HepG2 (cell line): ENCODE measurements around the gene ABCC8. TPM values are rescaled to one million over a fixed set of nuclear protein-coding genes. Genes with fewer than 3 reads are reported as not detected.

ENCODE experiments used
- ATAC-seq: fragments of 200-7000 bp; cut with Tn5 transposase; 3 replicates; pipeline ENCODE4 v1.9.1; 2020; ENCODE audit warnings: mild to moderate bottlenecking, moderate library complexity
- BruUV-seq: library from RNA; stranded (reverse); fragments of 400-500 nt; replicated peaks from 2 replicates; lab custom pipeline; 2021; lab: Mats Ljungman, UMichigan
- CTCF ChIA-PET: fragments of 300-600 bp; formaldehyde crosslinking; extraction: SDS; loops from one replicate; lab custom pipeline; 2021; ENCODE audit warnings: low total read pairs, inconsistent platforms, low intra/inter-chr PET ratio; lab: Yijun Ruan, JAX
- POLR2A ChIA-PET: fragments of 350-600 bp; sonication (Branson Sonifier 250); formaldehyde crosslinking; loops from one replicate; lab custom pipeline; 2020; ENCODE audit warnings: antibody characterized with exemption, inconsistent platforms; lab: Yijun Ruan, JAX
- DNase-seq: peaks from one replicate; pipeline ENCODE4 v3.0.0-alpha.2; 2015; ENCODE audit warnings: low spot score
- FAIRE-seq: peaks from 3 replicates; lab custom pipeline; 2011; peaks lifted over from hg19 to GRCh38; lab: Jason Lieb, UNC
- H2AFZ ChIP-seq: one replicate; pipeline ENCODE4 v1.6.1; 2011; ENCODE audit warnings: low read length, inconsistent platforms
- H3K27ac ChIP-seq: fragments of 300-600 bp; 3 replicates; pipeline ENCODE4 v1.8.0; 2011; ENCODE audit warnings: mixed run types, mild to moderate bottlenecking, mixed read lengths, low read length, inconsistent platforms; ENCODE audit not compliant: insufficient read depth; ENCODE audit errors: extremely low read length
- H3K27me3 ChIP-seq, 2 experiments: fragments of 200-600 bp in 1 of 2; 2 replicates in 1 of 2; 3 replicates in 1 of 2; pipeline versions ENCODE4 v1.6.0 to v1.8.0; 2011; ENCODE audit warnings: low read length in 2 of 2, mild to moderate bottlenecking in 2 of 2, moderate library complexity in 2 of 2, inconsistent platforms in 1 of 2; ENCODE audit not compliant: insufficient read depth in 2 of 2, control insufficient read depth in 1 of 2
- H3K36me3 ChIP-seq, 2 experiments: fragments of 200-600 bp in 1 of 2; replicated peaks in 1 of 2; 2 replicates in 1 of 2; 3 replicates in 1 of 2; pipeline versions ENCODE4 v1.5.1 to v1.8.0; 2011; ENCODE audit warnings: low read length in 2 of 2, inconsistent platforms in 1 of 2; ENCODE audit not compliant: insufficient read depth in 2 of 2, control insufficient read depth in 1 of 2
- H3K4me1 ChIP-seq: 2 replicates; pipeline ENCODE4 v1.5.1; 2012; ENCODE audit warnings: low read length, inconsistent platforms; ENCODE audit not compliant: insufficient read depth
- H3K4me2 ChIP-seq: 2 replicates; pipeline ENCODE4 v1.6.0; 2011; ENCODE audit warnings: low read depth, low read length, inconsistent platforms
- H3K4me3 ChIP-seq, 3 experiments: fragments of 200-600 bp in 1 of 3; sonication (generic), shearing (Covaris generic) in 1 of 3; replicated peaks in 1 of 3; 2 replicates each; pipeline ENCODE4 v1.5.1; 2011 to 2016; ENCODE audit warnings: low read length in 3 of 3, inconsistent platforms in 2 of 3, low read depth in 2 of 3, mild to moderate bottlenecking in 2 of 3, control low read depth in 1 of 3, mixed read lengths in 1 of 3; ENCODE audit not compliant: insufficient read depth in 1 of 3
- H3K79me2 ChIP-seq: one replicate; pipeline ENCODE4 v1.6.1; 2011; ENCODE audit warnings: low read length, inconsistent platforms; ENCODE audit not compliant: insufficient read depth
- H3K9ac ChIP-seq: 2 replicates; pipeline ENCODE4 v1.6.0; 2011; ENCODE audit warnings: mild to moderate bottlenecking, low read depth, low read length, inconsistent platforms; ENCODE audit not compliant: insufficient read depth
- H3K9me3 ChIP-seq: 2 replicates; pipeline ENCODE4 v1.5.1; 2012; ENCODE audit warnings: mild to moderate bottlenecking, low read length
- H4K20me1 ChIP-seq: 2 replicates; pipeline ENCODE4 v1.6.0; 2011; ENCODE audit warnings: inconsistent platforms, mild to moderate bottlenecking, low read length, moderate library complexity; ENCODE audit not compliant: insufficient read depth
- NR0B2 ChIP-seq: sonication (generic); formaldehyde crosslinking; IDR thresholded peaks from 2 replicates; pipeline ENCODE4 v1.4.0; 2020; ENCODE audit warnings: mild to moderate bottlenecking, missing genetic modification reagents
- TSC22D2 ChIP-seq: sonication (generic); formaldehyde crosslinking; IDR thresholded peaks from 2 replicates; pipeline ENCODE4 v1.5.1; 2020; ENCODE audit warnings: missing genetic modification reagents, mild to moderate bottlenecking, borderline replicate concordance
- UBTF ChIP-seq: sonication (generic); formaldehyde crosslinking; IDR thresholded peaks from 2 replicates; pipeline ENCODE4 v1.4.0; 2020; ENCODE audit warnings: mild to moderate bottlenecking, missing genetic modification reagents
- WGBS: methylation state at CpG from one replicate; pipeline ENCODE4 v1.1.6; 2017; ENCODE audit warnings: low lambda C conversion rate; 5-methylcytosine and 5-hydroxymethylcytosine counted together
- in situ Hi-C: cut with HindIII; loops from 2 replicates; pipeline ENCODE4 v1.10.0; 2017; ENCODE audit warnings: low pct_unique_long_range_greater_than_20kb; ENCODE audit not compliant: extremely low pct_ligation_motif_present
- intact Hi-C: fragments of 100-400 bp; cut with micrococcal nuclease; formaldehyde crosslinking; loops from one replicate; pipeline ENCODE4 v1.10.0; 2022; ENCODE audit not compliant: unreplicated experiment
- polyA plus RNA-seq, 8 experiments: library from polyadenylated mRNA; depleted of rRNA in 3 of 8; stranded (reverse) in 7 of 8; unstranded in 1 of 8; fragments of >200 nt; fragmentation: Illumina TruSeq in 4 of 8; extraction: Trizol in 4 of 8; gene quantifications; 2 replicates each; pipeline versions ENCODE4 v1.2.1 to v1.2.3, GENCODE V29; 2011 to 2016; ENCODE audit warnings: low read depth in 4 of 8, missing spikeins in 1 of 8, mixed read lengths in 1 of 8; ENCODE audit not compliant: insufficient read depth in 1 of 8
- total RNA-seq, 5 experiments: library from RNA; depleted of rRNA; stranded (reverse); fragments of >200 nt; fragmentation: Illumina TruSeq; extraction: Trizol; gene quantifications; 2 replicates each; pipeline ENCODE4 v1.2.3, GENCODE V29; 2016; ENCODE audit warnings: low read depth in 1 of 5
- TF ChIP-seq, protein P1 (sequence below): sonication (generic); formaldehyde crosslinking; IDR thresholded peaks from 2 replicates; pipeline ENCODE4 v1.5.1; 2020; ENCODE audit warnings: mild to moderate bottlenecking, missing genetic modification reagents

Gene ABCC8
- total and polyA plus RNA-seq, 2 of the 13 experiments (the other 11 are each of a cell fraction or from before 2014, with no cell fraction given) = not detected

GRCh38 chr11:17388609-17389210 is 87.9 kb downstream of the ABCC8 start, which contains the start of gene KCNJ11:
Gene KCNJ11 (minus strand): TSS chr11:17388659. CDS start chr11:17388091, 568 bp downstream.
- H3K4me1 ChIP-seq = 0 out of 2 replicates have a peak, but pooled peaks cover 5% of the 10 kb centered on the region
- peak; percentile 7 for ATAC-seq
- TF ChIP-seq UBTF = 0 out of 2 replicates have a peak, but pooled peaks have one; percentile 10
- TF ChIP-seq TSC22D2 (CRISPR knock-in tag) = no peak
- TF ChIP-seq NR0B2 (CRISPR knock-in tag) = 0 out of 2 replicates have a peak, but pooled peaks have one; percentile 1
- TF ChIP-seq, protein P1, sequence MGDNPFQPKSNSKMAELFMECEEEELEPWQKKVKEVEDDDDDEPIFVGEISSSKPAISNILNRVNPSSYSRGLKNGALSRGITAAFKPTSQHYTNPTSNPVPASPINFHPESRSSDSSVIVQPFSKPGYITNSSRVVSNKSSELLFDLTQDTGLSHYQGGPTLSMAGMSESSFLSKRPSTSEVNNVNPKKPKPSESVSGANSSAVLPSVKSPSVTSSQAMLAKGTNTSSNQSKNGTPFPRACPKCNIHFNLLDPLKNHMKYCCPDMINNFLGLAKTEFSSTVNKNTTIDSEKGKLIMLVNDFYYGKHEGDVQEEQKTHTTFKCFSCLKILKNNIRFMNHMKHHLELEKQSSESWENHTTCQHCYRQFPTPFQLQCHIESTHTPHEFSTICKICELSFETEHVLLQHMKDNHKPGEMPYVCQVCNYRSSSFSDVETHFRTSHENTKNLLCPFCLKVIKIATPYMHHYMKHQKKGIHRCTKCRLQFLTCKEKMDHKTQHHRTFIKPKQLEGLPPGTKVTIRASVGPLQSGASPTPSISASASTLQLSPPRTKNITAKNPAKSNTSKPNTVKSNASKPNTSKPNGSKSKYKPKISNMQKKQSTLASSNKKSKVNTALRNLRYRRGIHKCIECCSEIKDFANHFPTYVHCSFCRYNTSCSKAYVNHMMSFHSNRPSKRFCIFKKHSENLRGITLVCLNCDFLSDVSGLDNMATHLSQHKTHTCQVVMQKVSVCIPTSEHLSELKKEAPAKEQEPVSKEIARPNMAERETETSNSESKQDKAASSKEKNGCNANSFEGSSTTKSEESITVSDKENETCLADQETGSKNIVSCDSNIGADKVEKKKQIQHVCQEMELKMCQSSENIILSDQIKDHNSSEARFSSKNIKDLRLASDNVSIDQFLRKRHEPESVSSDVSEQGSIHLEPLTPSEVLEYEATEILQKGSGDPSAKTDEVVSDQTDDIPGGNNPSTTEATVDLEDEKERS (CRISPR knock-in tag) = no peak
- H3K36me3 ChIP-seq = no peaks in the 10 kb centered on the region
- in situ Hi-C loops (no loop called here), intact Hi-C loops (no loop called here)
- H3K79me2 ChIP-seq = no peaks in the 10 kb centered on the region
- H3K9ac ChIP-seq = 0 out of 2 replicates have a peak within 1 kb of the TSS, but pooled peaks have one; percentile 29
- H3K27me3 ChIP-seq = peaks cover 0 to 11% of the 10 kb centered on the region in 2 experiments; a peak in 3 of 5 replicates
- no peak within 1 kb of the TSS for H2AFZ ChIP-seq
- H3K4me2 ChIP-seq = peak within 1 kb of the TSS; percentile 81
- no TSS peak for BruUV-seq
- no peak for DNase-seq
- H3K9me3 ChIP-seq = no peaks in the 10 kb centered on the region
- WGBS = 8% methylated on average over 20 of the region's 53 CpGs
- H3K27ac ChIP-seq = no peak within 1 kb of the TSS
- H3K4me3 ChIP-seq = peak within 1 kb of the TSS; percentile 62 to 71 (median 71)
- ChIA-PET CTCF (interaction anchor here (0.6 to 2.0 kb wide), 4 partner anchors 83 to 139 kb away, joined by 3 to 14 read pairs (median 6); no protein-coding TSS in a partner anchor), POLR2A (interaction anchor here (1.1 kb wide), 1 partner anchor 181 kb away, joined by 3 read pairs; the partner anchor contains the start of gene PIK3C2A)
- no peak for FAIRE-seq
- no peaks in the 10 kb centered on the region for H4K20me1 ChIP-seq
